Activated CD4-positive, alpha-beta T cell treated with anti-CD3 and anti-CD28 coated beads, Interleukin-2, amount 50 U/mL, for 16 hours (primary cell): ENCODE data around the gene FAM221B.

Experiments
- DNase-seq: peaks from one replicate; pipeline ENCODE4 v3.0.0-alpha.2; 2020

Gene FAM221B

DNA sequence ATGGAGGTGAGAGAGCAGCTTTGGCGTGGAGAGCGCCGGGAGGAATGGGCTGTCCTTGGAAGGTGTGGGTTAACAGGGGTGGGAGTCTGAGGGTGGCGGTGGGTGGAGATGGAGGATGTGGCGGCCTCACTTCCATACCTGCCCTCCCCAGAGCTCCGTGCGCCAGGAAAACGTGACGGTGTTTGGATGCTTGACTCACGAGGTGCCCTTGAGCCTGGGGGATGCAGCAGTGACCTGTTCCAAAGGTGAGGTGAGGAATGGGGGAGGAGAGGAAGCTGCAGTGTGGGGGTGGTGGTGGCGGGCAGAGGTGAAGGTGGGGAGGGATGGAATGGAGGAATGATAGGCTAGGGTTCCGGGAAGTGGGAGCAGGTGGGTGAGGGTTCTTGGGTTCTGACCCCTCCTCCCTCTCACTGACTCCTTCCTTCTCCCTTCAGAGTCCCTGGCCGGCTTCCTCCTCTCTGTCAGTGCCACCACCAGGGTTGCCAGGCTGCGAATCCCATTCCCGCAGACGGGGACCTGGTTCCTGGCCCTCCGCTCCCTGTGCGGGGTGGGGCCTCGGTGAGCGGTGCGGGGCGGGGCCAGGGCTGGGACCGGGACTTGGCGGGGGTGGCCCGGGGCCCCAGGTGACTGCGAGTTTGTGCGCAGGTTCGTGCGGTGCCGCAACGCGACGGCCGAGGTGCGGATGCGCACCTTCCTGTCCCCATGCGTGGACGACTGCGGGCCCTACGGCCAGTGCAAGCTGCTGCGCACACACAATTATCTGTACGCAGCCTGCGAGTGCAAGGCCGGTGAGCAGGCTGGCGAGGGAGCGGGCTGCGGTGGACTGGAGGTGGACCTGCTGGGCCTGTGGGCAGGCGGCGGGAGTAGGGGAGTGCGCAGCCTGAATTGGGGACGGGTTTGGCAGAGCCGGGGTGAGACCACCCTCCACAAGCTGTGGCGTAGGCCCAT, 17.6 kb upstream of the FAM221B start:
- no peak for DNase-seq

GRCh38 chr9:35844628-35845270, 16.2 kb upstream of the FAM221B start:
- no peak for DNase-seq

DNA sequence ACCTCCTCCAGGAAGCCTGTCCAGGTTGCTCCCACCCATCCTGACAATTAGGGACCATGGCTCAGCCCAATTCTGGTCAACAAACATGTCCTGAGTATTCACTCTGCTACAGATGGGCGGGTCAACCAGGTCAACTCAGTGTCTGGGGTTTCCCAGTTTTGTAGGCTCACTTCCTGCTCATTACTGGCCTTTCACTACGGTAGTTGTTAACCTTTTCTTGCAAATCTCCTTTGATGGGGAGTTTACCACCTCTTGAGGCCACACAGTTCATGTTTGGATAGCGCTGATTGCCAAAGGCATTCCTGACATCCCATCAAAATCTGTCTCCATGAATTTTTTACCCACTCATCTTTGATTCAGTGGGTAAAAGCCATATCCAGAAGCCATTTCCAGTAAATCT, 14.3 kb upstream of the FAM221B start:
- no peak for DNase-seq

GRCh38 chr9:35842020-35842745, 13.7 kb upstream of the FAM221B start:
- DNase-seq: no peak

GRCh38 chr9:35841645-35841900, 13.0 kb upstream of the FAM221B start:
- DNase-seq: no peak

- no peak for DNase-seq
Observed at GRCh38 chr9:35840881-35841644, 12.5 kb upstream of the FAM221B start.

GRCh38 chr9:35839926-35840325, 11.4 kb upstream of the FAM221B start:
- no peak for DNase-seq

DNA sequence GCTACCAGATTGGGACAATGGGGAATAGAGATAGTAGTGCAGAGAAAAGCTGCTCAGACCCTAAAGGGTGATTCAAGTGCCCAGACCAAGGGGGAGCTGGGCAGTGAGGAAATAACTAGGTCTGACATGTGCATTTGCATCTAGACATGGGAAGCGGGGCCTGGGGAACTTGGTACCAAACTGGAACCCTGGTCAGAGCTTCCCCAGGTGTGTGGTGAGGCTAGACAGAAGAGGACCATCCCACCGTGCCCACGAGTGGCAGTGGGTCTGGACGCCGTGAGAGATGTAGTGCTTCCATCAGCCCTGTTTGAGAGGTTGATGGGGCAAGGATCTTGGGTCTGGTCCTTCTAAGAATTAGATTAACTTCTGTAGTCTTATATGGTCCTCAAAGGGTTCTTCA, 8.1 kb upstream of the FAM221B start:
- no peak for DNase-seq

GRCh38 chr9:35835766-35836165, 7.2 kb upstream of the FAM221B start:
- DNase-seq: no peak

DNA sequence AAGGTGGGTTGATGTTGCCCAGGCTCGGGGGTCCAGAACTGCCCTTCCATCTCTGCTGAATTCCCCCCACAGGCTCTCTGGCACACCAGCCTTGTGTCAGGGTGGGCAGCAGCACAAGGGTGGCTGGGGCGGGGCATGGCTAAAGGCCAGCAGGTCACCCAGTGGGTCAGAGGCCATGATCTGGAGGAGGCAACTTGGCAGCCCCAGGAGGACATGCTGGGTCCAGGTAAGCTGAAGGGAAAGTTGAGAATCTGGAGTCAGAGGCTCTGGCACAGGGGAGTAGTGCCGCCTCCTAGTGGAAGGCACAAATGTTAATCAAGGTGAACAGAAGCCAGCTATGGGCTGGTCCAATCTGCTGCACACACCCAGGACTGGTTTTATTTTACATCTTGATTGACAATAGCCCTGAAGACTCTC, 6.7 kb upstream of the FAM221B start:
- DNase-seq: no peak

DNA sequence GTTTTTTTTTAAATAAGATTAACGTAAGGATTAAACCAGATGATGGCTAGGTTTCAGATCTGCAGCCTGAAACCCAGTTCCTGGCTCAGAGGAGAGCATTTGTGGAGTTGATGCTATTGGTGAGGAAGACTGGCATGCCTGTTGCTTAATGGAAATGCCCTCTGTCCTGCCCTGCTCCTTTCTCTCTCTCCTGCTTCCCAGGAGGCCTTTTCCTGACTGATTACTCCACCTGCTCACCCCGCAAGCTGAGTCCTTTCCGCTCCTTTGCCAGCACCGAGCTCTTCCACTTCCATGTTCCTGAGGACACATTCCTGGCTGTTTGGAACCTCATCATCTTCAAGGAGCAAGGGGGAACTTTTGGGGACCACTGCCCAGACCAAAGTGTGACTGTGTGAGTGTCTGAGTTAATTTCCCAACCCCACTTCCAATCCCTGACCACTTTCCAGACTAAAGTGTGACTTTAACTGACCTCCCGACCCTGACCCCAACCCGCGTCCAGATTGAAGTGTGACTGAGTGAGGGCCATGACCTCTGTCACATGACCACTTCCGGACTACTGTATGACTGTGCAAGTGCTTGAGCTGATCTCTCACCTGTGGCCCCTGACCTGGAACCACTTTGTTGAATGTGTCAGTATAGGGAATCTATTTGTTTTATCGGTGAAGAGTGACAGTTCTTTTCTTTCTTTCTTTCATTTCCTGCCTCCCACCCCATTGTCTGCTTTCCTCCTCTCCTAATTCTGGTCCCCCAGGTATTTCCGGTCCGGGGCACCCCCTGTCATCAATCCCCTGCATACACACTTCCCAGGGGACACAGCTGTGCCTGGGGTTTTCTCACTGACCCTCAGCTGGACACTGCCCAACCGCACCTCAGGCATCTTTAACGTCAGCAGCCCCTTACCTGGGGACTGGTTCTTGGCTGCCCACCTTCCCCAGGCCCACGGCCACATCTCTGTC, 6.0 kb upstream of the FAM221B start:
- no peak for DNase-seq

DNA sequence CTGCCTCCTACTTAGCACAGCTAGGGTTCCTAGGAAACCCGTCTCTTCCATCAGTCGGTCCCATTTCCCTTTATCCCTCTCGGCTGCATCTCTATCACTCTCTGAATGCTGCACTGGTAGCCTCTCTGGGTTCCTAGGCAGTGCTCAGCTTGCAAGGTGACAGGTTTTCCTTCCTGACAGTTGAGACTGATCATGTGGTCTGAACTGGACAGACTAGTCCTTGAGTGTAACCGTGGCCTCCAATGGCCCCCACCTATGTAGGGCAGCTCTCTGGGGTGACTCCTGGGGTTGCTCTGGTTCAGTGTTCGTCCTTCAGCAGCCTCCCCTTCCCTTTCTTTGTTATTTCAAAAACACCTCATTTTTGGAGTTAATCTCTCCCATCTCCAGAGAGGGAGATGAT, 4.3 kb upstream of the FAM221B start:
- DNase-seq: no peak

- no peak for DNase-seq
Observed at GRCh38 chr9:35831040-35831439, 2.5 kb upstream of the FAM221B start.

DNA sequence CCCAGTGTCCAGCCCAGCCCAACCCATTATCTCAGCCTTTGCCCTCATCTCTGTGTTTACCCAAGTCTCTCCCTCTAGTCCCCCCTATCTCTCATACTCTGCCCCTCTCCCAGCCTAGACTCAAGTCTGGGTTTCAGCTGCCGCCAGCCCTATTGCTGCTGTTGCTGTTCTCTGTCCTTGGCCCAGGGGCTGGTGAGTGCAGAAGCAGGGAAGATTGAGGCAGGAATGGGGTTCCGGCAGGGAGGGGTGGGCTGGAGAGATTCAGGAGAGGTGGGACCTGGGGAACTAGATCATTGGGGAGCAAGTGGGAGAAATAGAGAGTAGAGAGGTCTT, 1.2 kb upstream of the FAM221B start:
- no peak for DNase-seq

GRCh38 chr9:35829084-35829763, 692 bp upstream of the FAM221B start, which contains the start of gene TMEM8B:
TSS of gene TMEM8B (plus strand) at chr9:35829228. CDS start at chr9:35829448, 220 bp downstream.
- peak; percentile 91 for DNase-seq

- no peak for DNase-seq
Observed at GRCh38 chr9:35827486-35827885, 1.0 kb downstream of the FAM221B start.

- peak; percentile 52 for DNase-seq
Observed at GRCh38 chr9:35826071-35826701, 2.3 kb downstream of the FAM221B start.

- no peak for DNase-seq
Observed at GRCh38 chr9:35822926-35823325, 5.6 kb downstream of the FAM221B start.

- no peak for DNase-seq
Observed at GRCh38 chr9:35820076-35820475, 8.5 kb downstream of the FAM221B start.

- no peak for DNase-seq
Observed at GRCh38 chr9:35818341-35818740, 10.2 kb downstream of the FAM221B start.

DNA sequence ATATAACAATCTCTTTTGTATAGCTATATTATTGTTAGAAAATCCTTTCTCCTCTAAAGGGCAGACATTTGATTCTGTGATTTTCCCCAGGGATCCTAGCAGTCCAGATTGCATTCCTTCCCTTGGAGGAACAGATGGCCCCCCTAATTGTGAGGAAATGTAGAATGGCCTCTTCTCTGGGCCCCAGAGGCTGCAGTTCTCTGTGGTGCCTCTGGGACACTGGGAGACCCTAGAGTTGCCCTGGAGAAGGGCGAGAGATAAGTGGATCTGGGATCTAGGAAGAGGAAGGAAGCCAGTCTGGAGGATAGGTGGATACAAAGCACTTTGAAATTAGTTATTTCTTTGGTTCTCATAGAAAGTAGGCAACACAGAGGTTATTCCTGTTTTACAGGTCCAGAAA, 11.8 kb downstream of the FAM221B start:
- DNase-seq: no peak
